Sigmoid colon (tissue), 7 donors: ENCODE results near the gene MRPS17. TPM values are rescaled to one million over a fixed set of nuclear protein-coding genes. Genes with fewer than 3 reads are reported as not detected.

Experiments
- DNase-seq: peaks from one replicate; pipeline ENCODE4 v3.0.0-alpha.2; 2019
- H3K27ac ChIP-seq, 4 donors: fragments of 200-600 bp; sonication (generic); one replicate each; pipeline ENCODE4 v1.5.1; 2016 to 2019; ENCODE audit warnings: mild to moderate bottlenecking in 1 of 4
- H3K27me3 ChIP-seq, 3 donors: fragments of 200-600 bp; sonication (generic); one replicate each; pipeline ENCODE4 v1.5.1; 2019; ENCODE audit warnings: mild to moderate bottlenecking in 1 of 3
- H3K36me3 ChIP-seq, 4 donors: fragments of 200-600 bp; sonication (generic); one replicate each; pipeline ENCODE4 v1.5.1; 2016 to 2019
- H3K4me1 ChIP-seq, 4 donors: fragments of 200-600 bp; sonication (generic); one replicate each; pipeline ENCODE4 v1.5.1; 2017 to 2019
- H3K4me3 ChIP-seq, 4 donors: fragments of 200-600 bp; sonication (generic); one replicate each; pipeline ENCODE4 v1.5.1; 2017 to 2019; ENCODE audit warnings: mild to moderate bottlenecking in 2 of 4, moderate library complexity in 1 of 4
- H3K9me3 ChIP-seq, 4 donors: fragments of 200-600 bp in 3 of 4; sonication (generic) in 3 of 4; one replicate each; pipeline versions ENCODE4 v1.5.1 to v1.6.1; 2013 to 2019
- CTCF ChIP-seq, 4 experiments: fragments of 450-650 bp in 3 of 4; fragments of 200-600 bp in 1 of 4; IDR thresholded peaks; one replicate each; pipeline ENCODE4 v1.5.1; 2016 to 2019; ENCODE audit warnings: antibody characterized with exemption in 4 of 4, mild to moderate bottlenecking in 3 of 4, moderate library complexity in 2 of 4
- EP300 ChIP-seq, 4 donors: sonication (generic); formaldehyde crosslinking; IDR thresholded peaks; one replicate each; pipeline ENCODE4 v1.6.1; 2017; ENCODE audit warnings: antibody characterized with exemption in 4 of 4
- POLR2A ChIP-seq, 2 donors: fragments of 450-650 bp; IDR thresholded peaks; one replicate each; pipeline ENCODE4 v1.6.1; 2016; ENCODE audit warnings: antibody characterized with exemption in 2 of 2, mild to moderate bottlenecking in 2 of 2, moderate library complexity in 2 of 2
- POLR2AphosphoS5 ChIP-seq, 4 donors: sonication (generic); formaldehyde crosslinking; IDR thresholded peaks; one replicate each; pipeline ENCODE4 v1.6.1; 2017; ENCODE audit warnings: antibody characterized with exemption in 4 of 4
- whole genome bisulfite sequencing, 2 donors: extraction: QIAGEN DNeasy Blood & Tissue Kit; methylation state at CpG; one replicate each; pipeline ENCODE4 v1.1.7; 2013; 5-methylcytosine and 5-hydroxymethylcytosine counted together
- intact Hi-C: fragments of 100-400 bp; cut with DNase I; formaldehyde crosslinking; loops from one replicate; pipeline ENCODE4 v1.15.1; 2023
- polyA plus RNA-seq, 3 donors: library from polyadenylated mRNA; stranded (reverse); fragments of 200-250 nt; gene quantifications; one replicate each; pipeline ENCODE4 v1.2.3, GENCODE V29; 2013
- total RNA-seq, 4 donors: library from RNA; depleted of rRNA; stranded (reverse); fragments of >200 nt; gene quantifications; one replicate each; pipeline ENCODE4 v1.1.0, GENCODE V29; 2016
- donor health status: healthy with polysubstance abuse.
- donor health status: Bipolar disorder and iron deficiency.
- donor health status: healthy.

MRPS17 gene
- total and polyA plus RNA-seq, 7 donors = 9.7 to 17.1 (median 14.6) TPM

DNA sequence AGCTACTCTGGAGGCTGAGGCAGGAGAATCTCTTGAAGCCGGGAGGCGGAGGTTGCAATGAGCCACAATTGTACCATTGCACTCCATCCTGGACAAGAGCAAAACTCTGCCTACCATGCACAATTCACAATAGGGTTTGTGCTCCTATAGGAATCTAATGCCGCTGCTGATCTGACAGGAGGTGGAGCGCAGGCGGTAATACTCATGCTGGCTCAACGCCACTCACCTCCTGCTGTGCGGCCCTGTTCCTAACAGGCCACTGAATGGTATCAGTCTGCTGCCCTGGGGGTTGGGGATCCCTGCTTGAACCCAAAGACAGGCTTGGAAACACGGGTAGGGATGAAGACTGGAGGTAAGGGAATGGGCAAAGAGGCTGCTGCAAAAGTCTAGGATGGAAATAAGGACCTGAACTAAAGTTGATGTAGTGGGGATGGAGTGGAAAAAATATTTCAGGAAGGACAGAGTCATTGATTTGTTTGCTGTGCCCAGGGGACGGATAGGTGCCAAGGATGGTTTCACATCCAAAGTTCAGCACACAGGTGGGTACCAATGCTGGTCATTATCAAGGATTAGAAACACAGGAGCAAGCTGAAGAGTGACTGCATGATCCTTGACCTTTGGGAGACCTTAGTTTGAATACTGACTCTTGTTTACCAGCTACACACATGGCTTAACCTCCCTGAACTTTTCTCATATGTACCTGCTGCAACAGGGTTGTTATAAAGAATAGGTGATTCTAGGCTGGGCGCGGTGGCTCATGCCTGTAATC, 2.2 kb downstream of the MRPS17 start:
- H3K4me1 ChIP-seq = peaks cover 0 to 14% (median 10%) of the 10 kb centered on the region in 4 donors
- 89 to 91% methylated on average over 11 of the region's 11 CpGs for WGBS, 2 donors
- H3K27ac ChIP-seq = no peak overlapping the region
- DNase-seq = no peak
- no peak overlapping the region for H3K4me3 ChIP-seq
- intact Hi-C loops = loop anchor here (5.0 kb wide), 1 partner anchor 108 kb away; the partner anchor contains the start of gene SUMF2
- no peak for TF ChIP-seq POLR2A (IDR thresholded peaks at IDR 0.05)
- TF ChIP-seq POLR2AphosphoS5 (IDR thresholded peaks at IDR 0.05) = no peak
- no peak for TF ChIP-seq EP300 (IDR thresholded peaks at IDR 0.05)
- no peak for TF ChIP-seq CTCF (IDR thresholded peaks at IDR 0.05)
- H3K27me3 ChIP-seq = no peaks in the 10 kb centered on the region
- no peaks in the 10 kb centered on the region for H3K9me3 ChIP-seq
- H3K36me3 ChIP-seq = peaks cover 0 to 30% (median 7%) of the 10 kb centered on the region in 4 donors

- Histone ChIP-seq H3K27me3 (no peaks in the 10 kb centered on the region), H3K36me3 (peaks cover 0 to 30% (median 7%) of the 10 kb centered on the region in 4 donors), H3K4me1 (peaks cover 0 to 10% (median 9%) of the 10 kb centered on the region in 4 donors), H3K4me3 (no peak overlapping the region), H3K27ac (no peak overlapping the region), H3K9me3 (no peaks in the 10 kb centered on the region)
- TF ChIP-seq POLR2AphosphoS5 (IDR thresholded peaks at IDR 0.05) = no peak
- TF ChIP-seq POLR2A (IDR thresholded peaks at IDR 0.05) = no peak
- no peak for TF ChIP-seq EP300 (IDR thresholded peaks at IDR 0.05)
- no peak for TF ChIP-seq CTCF (IDR thresholded peaks at IDR 0.05)
- WGBS, 2 donors = 85 to 91% methylated on average over 4 of the region's 4 CpGs
- no peak for DNase-seq
- intact Hi-C loops = no loop called here
Observed at GRCh38 chr7:55957190-55957589, 5.5 kb downstream of the MRPS17 start.

DNA sequence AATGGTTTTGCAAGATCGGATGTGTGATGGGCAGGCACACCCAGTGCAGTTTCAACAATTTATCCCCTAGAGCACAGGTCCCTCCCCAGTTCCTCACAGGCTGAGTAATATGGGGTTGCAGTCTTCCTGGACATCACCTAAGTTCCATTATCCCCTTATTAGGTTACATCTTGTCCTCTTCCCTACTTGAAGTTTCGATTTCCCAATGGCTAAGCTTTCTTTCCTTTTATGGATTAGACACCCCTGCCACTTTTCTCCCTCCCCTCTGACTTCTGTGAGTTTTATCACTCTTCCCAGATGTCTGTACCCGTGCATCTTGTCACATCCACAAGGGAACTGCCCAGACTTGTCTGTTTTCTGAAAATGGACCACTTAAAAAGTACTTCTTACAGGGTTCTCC, 10.3 kb downstream of the MRPS17 start:
- no peak overlapping the region for H3K4me3 ChIP-seq
- peak overlapping the region in 1 of 4 donors; percentile 49 for H3K27ac ChIP-seq
- no peak for TF ChIP-seq POLR2AphosphoS5 (IDR thresholded peaks at IDR 0.05)
- TF ChIP-seq CTCF (IDR thresholded peaks at IDR 0.05) = no peak
- no peak for TF ChIP-seq POLR2A (IDR thresholded peaks at IDR 0.05)
- TF ChIP-seq EP300 (IDR thresholded peaks at IDR 0.05) = no peak
- no peaks in the 10 kb centered on the region for H3K27me3 ChIP-seq
- H3K36me3 ChIP-seq = peaks cover 0 to 4% (median 0%) of the 10 kb centered on the region in 4 donors
- H3K9me3 ChIP-seq = no peaks in the 10 kb centered on the region
- 80 to 87% methylated on average over 3 of the region's 3 CpGs for WGBS, 2 donors
- H3K4me1 ChIP-seq = peaks cover 0 to 28% (median 24%) of the 10 kb centered on the region in 4 donors
- intact Hi-C loops = loop anchor here (10.0 kb wide), 1 partner anchor 387 kb away; the partner anchor contains the start of gene VOPP1
- no peak for DNase-seq

DNA sequence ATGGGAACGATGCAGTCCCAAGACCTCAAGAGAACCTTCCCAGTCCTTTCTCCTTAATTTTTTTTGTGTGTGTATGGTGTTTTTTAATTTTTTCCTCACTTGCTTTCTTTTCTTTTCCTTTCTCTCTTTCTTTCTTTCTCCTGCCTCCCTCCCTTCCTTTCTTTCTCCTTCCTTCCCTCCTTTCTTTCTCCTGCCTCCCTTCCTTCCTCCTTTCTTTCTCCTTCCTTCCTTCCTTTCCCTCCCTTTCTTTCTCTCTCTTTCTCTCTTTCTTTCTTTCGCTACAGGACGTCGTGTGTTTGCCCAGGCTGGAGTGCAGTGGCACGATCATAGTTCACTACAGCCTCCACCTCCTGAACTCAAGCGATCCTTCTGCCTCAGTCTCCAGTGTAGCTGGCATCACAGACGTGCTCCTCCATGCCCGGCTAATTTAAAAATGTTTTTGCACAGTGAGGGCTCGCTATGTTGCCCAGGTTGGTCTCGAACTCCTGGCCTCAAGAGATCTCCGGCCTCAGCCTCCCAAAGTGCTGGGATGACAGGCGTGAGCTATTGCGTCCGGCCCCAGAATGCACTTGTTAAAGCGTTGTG, 12.0 kb downstream of the MRPS17 start:
- intact Hi-C loops = loop anchor here (1.0 to 10.0 kb wide), 4 partner anchors 11 to 389 kb away; partner anchors contain the start of genes VOPP1 and ZNF713
- no peaks in the 10 kb centered on the region for H3K27me3 ChIP-seq
- WGBS, 2 donors = 54 to 82% methylated on average over 15 of the region's 15 CpGs
- H3K4me3 ChIP-seq = peak overlapping the region; percentile 33 to 87 (median 80)
- H3K4me1 ChIP-seq = peaks cover 0 to 34% (median 24%) of the 10 kb centered on the region in 4 donors
- no peaks in the 10 kb centered on the region for H3K9me3 ChIP-seq
- peak overlapping the region; percentile 94 to 99 (median 98) for H3K27ac ChIP-seq
- TF ChIP-seq EP300 (IDR thresholded peaks at IDR 0.05) = no peak
- no peak for TF ChIP-seq POLR2A (IDR thresholded peaks at IDR 0.05)
- TF ChIP-seq POLR2AphosphoS5 (IDR thresholded peaks at IDR 0.05) = no peak
- no peak for TF ChIP-seq CTCF (IDR thresholded peaks at IDR 0.05)
- peaks cover 0 to 4% (median 0%) of the 10 kb centered on the region in 4 donors for H3K36me3 ChIP-seq
- DNase-seq = no peak
